C4-2B (cell line): ENCODE measurements around the gene ODR4.
A peak's percentile ranks its signal among the peaks of the same experiment; 100 is the strongest.
"Not testable (repeated sequence)": the region's sequence is repeated elsewhere in the genome, so short reads cannot be mapped to it uniquely, and the experiment has no call there.

Source experiments
- H3K27ac ChIP-seq: fragments of 450-650 bp; 2 replicates; pipeline ENCODE4 v1.5.1; 2017
- CTCF ChIP-seq: fragments of 450-650 bp; conservative IDR thresholded peaks from 2 replicates; pipeline ENCODE4 v1.5.1; 2017; ENCODE audit warnings: mild to moderate bottlenecking
- ZFX ChIP-seq: fragments of 450-650 bp; IDR thresholded peaks from 2 replicates; pipeline ENCODE4 v1.6.1; 2017

The ODR4 gene

DNA sequence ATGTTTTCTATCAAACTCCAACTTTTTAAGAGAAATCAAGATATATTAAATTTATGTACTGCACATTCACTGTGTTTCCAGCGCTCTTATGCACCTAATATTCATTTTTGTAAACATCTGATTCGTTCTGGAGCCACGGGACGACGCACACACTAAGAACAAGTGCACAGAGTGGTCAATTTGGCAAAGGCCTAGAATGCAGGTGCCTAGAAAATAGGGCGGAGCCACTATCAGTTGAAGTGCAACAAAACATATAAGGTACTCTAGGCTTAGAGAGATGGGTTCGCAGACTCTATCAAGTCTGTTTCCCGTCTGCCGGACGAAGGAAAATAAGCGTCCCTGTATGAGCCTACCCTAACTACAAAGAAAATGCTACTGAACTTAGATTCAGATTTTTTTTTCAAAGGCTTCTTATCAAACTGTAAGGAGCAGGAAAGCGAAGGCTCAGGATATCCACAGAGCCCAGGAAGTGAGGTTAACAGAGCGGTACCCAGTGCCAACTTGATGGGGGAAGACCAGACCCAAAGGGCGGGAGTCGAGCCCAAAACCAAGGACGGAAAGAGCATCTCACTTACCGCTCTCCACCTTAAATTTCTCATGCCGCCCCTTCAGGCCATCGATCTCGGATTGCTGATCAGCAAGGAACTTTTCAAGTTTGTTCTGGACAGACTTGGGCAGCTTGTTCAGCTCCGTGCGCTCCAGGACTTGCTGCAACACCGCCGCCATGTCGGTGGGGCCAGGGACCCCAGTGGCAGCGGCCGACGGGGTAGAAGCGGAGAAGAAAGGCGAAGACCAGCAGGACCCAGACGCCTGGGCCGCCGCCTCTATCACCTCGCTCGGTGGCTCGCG lies 1.1 kb upstream of the ODR4 start:
- TF ChIP-seq CTCF (no peak), ZFX (peak; percentile 41; the same call in 1 of the 2 replicates)
- H3K27ac ChIP-seq, result peak overlapping the region; percentile 94

GRCh38 chr1:186375929-186376319 lies 286 bp downstream of the ODR4 start:
- peak overlapping the region; percentile 94 for H3K27ac ChIP-seq
- TF ChIP-seq CTCF, result no peak
- TF ChIP-seq ZFX, result peak; percentile 40; the same call in 1 of the 2 replicates

- H3K27ac ChIP-seq, result no peak overlapping the region
- TF ChIP-seq CTCF (no peak), ZFX (no peak)
These were observed 11.2 kb downstream of the ODR4 start for GRCh38 chr1:186386725-186387383.

- no peak overlapping the region for H3K27ac ChIP-seq
- TF ChIP-seq ZFX (no peak), CTCF (no peak)
These were observed 15.3 kb downstream of the ODR4 start for GRCh38 chr1:186390925-186391324.

DNA sequence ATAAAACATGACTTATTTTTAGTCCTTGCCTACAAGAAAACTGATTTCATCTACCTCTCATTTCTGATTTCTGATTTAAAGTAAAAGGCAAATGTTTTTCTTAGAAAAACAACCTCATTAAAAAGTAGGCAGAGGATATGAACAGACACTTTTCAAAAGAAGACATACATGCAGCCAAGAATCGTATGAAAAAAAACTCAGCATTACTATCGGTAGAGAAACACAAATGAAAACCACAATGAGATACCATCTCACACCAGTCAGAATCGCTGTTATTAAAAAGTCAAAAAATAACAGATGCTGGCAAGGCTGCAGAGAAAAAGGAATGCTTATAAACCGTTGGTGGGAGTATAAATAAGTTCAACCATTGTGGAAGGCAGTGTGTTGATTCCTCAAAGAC lies 16.2 kb downstream of the ODR4 start:
- no peak for TF ChIP-seq ZFX
- TF ChIP-seq CTCF, result no peak
- no peak overlapping the region for H3K27ac ChIP-seq

GRCh38 chr1:186392711-186393110 lies 17.1 kb downstream of the ODR4 start:
- H3K27ac ChIP-seq, result not testable (repeated sequence)

DNA sequence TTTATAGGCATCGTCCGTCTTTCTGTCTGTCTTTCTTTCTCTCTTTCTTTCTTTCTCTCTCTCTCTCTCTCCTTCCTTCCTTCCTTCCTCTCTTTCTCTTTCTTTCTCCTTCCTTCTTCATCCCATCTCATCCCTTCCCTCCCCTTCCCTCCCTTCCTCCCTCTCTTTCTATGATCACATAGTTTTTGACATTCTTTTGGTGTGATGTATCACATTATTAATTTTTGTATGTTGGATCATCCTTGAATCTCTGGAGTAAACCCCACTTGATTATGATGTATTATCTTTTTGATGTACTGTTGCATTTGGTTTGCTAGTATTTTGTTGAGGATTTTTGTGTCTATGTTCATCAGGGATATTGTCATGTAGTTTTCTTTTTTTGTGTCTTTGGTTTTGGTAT lies 25.8 kb downstream of the ODR4 start:
- H3K27ac ChIP-seq, result not testable (repeated sequence)

DNA sequence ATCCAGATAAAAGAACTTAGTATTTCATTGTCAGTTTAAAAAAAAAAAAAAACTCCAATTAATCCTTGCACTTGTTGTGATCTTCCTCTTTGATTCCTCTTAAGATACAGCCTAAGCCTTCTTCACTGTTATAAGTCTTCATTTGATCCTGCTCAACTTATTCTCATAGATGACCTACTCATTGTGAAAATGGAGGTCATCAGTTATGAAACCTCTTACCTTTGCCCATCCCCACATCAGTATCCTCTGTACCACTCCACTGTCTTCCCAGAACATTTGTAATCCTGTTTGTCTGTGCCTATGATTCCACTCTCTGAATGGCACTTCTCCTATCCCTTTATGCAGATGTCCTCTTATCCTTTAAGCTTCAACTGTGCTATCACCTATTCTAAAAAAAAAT lies 28.0 kb downstream of the ODR4 start:
- no peak overlapping the region for H3K27ac ChIP-seq
- TF ChIP-seq ZFX (no peak), CTCF (no peak)
